GM12875 (cell line): ENCODE data around the gene MOK.

Source experiments
- H3K4me3 ChIP-seq: one replicate; pipeline ENCODE4 v1.5.1; 2011; ENCODE audit warnings: low read depth, low read length, control low read depth
- TF ChIP-seq, protein P1 (sequence below): IDR thresholded peaks from 2 replicates; pipeline ENCODE4 v1.5.1; 2011; ENCODE audit warnings: low read depth, mild to moderate bottlenecking, control low read depth, inconsistent platforms, low read length, moderate library complexity, borderline replicate concordance; ENCODE audit not compliant: insufficient read depth

Gene MOK

DNA sequence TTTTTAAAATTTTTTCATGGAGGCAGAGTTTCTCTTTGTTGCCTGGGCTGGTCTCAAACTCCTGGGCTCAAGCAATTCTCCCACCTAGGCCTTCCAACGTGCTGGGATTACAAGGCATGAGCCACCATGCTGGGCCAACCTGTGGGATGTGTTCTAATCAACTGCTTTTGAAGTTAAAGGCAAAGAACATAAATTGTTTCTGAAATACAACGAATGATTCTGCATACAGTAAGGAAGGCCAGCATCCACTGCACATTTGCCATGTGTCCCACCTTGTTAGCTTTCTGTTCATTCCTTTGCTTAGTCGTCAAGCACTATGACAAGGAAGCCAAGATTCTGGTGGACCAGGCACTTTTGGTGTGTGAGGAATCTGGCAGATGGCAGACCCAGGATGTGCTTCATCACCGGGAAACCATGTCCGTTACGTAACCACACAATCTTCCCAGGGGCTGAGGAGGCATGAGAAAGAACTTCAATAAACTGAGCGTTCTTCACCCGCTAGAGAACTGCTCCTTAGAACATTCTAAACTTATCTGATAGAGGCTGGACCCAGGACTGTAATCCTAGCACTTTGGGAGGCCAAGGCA lies 24.5 kb downstream of the MOK start:
- no peak overlapping the region for H3K4me3 ChIP-seq
- TF ChIP-seq, protein P1, sequence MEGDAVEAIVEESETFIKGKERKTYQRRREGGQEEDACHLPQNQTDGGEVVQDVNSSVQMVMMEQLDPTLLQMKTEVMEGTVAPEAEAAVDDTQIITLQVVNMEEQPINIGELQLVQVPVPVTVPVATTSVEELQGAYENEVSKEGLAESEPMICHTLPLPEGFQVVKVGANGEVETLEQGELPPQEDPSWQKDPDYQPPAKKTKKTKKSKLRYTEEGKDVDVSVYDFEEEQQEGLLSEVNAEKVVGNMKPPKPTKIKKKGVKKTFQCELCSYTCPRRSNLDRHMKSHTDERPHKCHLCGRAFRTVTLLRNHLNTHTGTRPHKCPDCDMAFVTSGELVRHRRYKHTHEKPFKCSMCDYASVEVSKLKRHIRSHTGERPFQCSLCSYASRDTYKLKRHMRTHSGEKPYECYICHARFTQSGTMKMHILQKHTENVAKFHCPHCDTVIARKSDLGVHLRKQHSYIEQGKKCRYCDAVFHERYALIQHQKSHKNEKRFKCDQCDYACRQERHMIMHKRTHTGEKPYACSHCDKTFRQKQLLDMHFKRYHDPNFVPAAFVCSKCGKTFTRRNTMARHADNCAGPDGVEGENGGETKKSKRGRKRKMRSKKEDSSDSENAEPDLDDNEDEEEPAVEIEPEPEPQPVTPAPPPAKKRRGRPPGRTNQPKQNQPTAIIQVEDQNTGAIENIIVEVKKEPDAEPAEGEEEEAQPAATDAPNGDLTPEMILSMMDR: no peak

DNA sequence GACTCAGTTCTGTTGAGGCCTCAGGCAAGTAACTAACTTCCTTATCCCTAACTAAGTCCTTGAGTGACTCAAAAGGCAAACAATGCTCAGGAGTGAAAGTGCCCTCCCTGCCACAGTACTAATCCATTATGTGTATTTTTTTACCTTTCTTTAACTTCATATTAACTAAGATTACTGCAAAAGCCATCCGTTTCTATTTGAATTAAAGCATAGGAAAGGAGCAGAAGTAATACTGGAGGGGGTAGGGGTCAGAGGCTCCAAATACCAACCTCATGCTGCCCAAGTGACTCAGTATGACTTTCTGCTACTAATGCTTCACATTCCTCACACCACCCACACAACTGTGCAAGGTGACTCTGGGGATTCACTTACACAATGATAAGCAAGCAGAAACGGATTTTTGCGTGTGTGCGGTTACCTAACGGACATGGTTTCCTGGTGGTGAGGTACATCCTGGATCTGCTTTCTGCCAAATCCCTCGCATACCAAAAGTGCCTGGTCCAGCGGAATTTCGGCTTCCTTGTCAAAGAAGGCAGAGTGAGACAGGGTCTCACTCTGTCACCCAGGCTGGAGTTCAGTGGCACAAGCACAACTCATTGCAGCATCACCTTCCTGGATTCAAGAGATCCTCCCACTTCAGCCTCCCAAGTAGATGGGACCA lies 25.1 kb downstream of the MOK start:
- TF ChIP-seq, protein P1: no peak
- no peak overlapping the region for H3K4me3 ChIP-seq

DNA sequence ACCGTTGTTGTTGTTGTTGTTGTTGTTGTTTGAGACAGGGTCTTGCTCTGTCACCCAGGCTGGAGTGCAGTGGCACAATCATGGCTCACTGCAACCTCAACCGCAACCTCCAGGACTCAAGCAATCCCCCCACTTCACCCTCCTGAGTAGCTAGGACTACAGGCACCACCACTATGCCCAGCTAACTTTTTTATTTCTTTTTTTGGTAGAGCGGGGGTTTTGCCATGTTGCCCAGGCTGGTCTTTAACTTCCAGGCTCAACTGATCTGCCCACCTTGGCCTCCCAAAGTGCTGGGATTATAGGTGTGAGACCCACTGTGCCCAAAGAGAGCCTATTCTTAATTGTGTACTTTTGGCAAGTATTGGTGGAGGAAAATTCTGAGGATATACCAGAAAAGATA lies 25.7 kb downstream of the MOK start:
- TF ChIP-seq, protein P1: no peak
- H3K4me3 ChIP-seq: no peak overlapping the region

DNA sequence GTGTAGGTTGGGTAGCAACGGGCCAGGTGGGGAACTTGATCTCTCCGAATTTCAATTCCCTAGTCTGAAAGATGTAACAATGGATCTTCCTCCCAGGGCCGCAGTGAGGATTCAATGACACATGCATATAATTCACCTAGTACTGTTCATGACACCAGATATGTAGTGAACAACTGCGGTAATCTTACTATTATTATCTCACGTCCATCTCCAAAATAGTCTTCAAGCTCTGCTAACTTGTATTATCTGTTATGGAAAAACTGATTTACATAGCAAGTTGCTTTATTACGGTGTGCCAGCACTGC lies 26.4 kb downstream of the MOK start:
- H3K4me3 ChIP-seq: no peak overlapping the region
- TF ChIP-seq, protein P1: no peak

DNA sequence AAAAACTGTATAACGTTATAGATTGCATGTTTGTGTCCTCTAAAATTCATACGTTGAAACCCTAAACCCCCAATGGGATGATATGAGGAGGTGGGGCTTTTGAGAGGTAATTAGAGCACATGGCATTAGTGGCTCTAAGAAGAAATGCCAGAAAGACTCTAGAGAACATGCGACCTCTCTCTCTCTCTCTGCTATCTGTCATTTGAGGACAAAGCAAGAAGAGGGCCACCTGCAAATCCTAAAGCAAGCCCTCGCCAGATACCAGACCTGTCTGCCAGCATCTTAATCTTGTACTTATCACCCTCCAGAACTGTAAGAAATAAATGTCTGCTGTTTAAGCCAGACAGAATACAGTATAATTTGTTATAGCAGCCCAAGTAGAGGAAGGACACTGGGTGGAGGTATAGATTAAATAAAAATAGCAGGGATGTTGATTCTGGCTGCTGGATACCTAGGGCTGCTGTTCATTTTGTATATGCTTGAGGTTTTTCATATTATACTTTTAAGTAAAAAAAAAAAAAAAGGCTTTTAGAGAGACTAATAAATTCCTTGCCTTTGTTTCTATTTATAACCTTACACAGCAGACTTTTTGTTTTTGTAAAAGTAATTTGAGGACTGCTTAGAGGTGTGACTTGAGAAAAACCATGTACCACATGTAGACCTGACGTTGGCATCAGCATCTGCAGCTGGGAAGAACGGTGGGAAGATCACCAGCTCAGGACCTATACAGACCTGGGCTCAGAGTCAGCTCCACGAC lies 26.9 kb downstream of the MOK start:
- no peak overlapping the region for H3K4me3 ChIP-seq
- TF ChIP-seq, protein P1: no peak

DNA sequence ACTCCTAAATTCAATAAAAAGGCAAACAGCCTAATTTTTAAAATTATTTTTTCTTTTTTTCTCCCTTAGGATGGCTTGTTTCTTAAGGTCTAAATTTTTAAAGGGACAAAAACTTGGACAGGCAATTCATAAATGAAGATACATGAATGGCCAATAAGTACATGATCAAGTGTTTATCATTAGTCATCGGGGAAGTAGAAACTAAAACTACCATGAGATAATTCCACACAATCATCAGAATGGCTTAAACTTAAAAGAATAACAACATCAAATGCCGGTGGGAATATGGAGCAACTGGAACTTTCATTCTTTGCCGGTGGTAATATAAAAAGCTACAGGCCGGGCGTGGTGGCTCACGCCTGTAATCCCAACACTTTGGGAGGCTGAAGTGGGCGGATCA lies 29.1 kb downstream of the MOK start:
- TF ChIP-seq, protein P1: no peak
- no peak overlapping the region for H3K4me3 ChIP-seq

DNA sequence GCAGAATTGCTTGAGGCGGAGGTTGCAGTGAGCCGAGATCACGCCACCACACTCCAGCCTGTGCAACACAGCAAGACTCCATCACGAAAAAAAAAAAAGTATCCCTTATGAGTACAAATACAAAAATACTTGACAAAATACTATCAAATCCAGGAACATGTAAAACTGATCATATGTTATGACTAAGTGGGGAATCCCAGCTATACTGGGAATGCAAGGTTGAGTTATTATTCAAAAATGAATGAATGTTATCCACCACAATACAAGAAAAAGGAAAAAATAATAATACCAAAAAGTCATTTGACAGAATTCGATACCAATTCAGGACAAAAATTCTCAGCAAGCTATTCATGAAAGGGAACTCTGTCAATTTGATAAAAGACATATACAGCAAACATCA lies 32.6 kb downstream of the MOK start:
- TF ChIP-seq, protein P1: no peak
- H3K4me3 ChIP-seq: no peak overlapping the region
